Keratinocyte (primary cell): ENCODE data around the gene GATA5. TPM values are rescaled to one million over a fixed set of nuclear protein-coding genes. Genes with fewer than 3 reads are reported as not detected.

ENCODE experiments used
- DNase-seq: peaks from one replicate; pipeline ENCODE4 v3.0.0-alpha.2; 2011; ENCODE audit warnings: low read depth, missing footprints, low spot score
- FAIRE-seq: peaks from 2 replicates; lab custom pipeline; 2011; peaks lifted over from hg19 to GRCh38; lab: Jason Lieb, UNC
- H2AFZ ChIP-seq: 2 replicates; pipeline ENCODE4 v1.6.0; 2012; ENCODE audit warnings: low read length, control low read depth, inconsistent platforms; ENCODE audit not compliant: control insufficient read depth
- H3K27ac ChIP-seq: 2 replicates; pipeline ENCODE4 v1.5.1; 2011; ENCODE audit warnings: low read length; ENCODE audit not compliant: control insufficient read depth, insufficient read depth
- H3K27me3 ChIP-seq: 3 replicates; pipeline ENCODE4 v1.6.0; 2011; ENCODE audit warnings: low read length; ENCODE audit not compliant: control insufficient read depth, insufficient read depth; ENCODE audit errors: extremely low read depth
- H3K36me3 ChIP-seq, 2 experiments: 2 replicates in 1 of 2; 3 replicates in 1 of 2; pipeline ENCODE4 v1.5.1; 2011; ENCODE audit warnings: low read length in 2 of 2, mild to moderate bottlenecking in 1 of 2; ENCODE audit not compliant: control insufficient read depth in 2 of 2, insufficient read depth in 2 of 2; ENCODE audit errors: extremely low read depth in 1 of 2
- H3K4me1 ChIP-seq: 3 replicates; pipeline ENCODE4 v1.5.1; 2011; ENCODE audit warnings: low read length; ENCODE audit not compliant: control insufficient read depth, insufficient read depth; ENCODE audit errors: extremely low read depth
- H3K4me2 ChIP-seq: 3 replicates; pipeline ENCODE4 v1.6.0; 2011; ENCODE audit warnings: low read depth, low read length; ENCODE audit not compliant: control insufficient read depth, insufficient read depth; ENCODE audit errors: extremely low read depth
- H3K4me3 ChIP-seq, 3 experiments: fragments of 200-600 bp in 1 of 3; sonication (generic) in 1 of 3; 2 replicates in 2 of 3; 3 replicates in 1 of 3; pipeline ENCODE4 v1.5.1; 2011 to 2016; ENCODE audit warnings: low read length in 3 of 3, mild to moderate bottlenecking in 3 of 3, control low read depth in 2 of 3, inconsistent platforms in 1 of 3, low read depth in 1 of 3, mixed read lengths in 1 of 3, mixed run types in 1 of 3, moderate library complexity in 1 of 3; ENCODE audit not compliant: control insufficient read depth in 2 of 3, insufficient read depth in 2 of 3; ENCODE audit errors: extremely low read depth in 1 of 3
- H3K79me2 ChIP-seq: 2 replicates; pipeline ENCODE4 v1.6.0; 2012; ENCODE audit warnings: low read length; ENCODE audit not compliant: control insufficient read depth, insufficient read depth
- H3K9ac ChIP-seq: 3 replicates; pipeline ENCODE4 v1.6.0; 2011; ENCODE audit warnings: low read length; ENCODE audit not compliant: control insufficient read depth, insufficient read depth; ENCODE audit errors: extremely low read depth
- H3K9me1 ChIP-seq: 3 replicates; pipeline ENCODE4 v1.6.0; 2011; ENCODE audit warnings: low read length; ENCODE audit not compliant: control insufficient read depth, insufficient read depth; ENCODE audit errors: extremely low read depth
- H3K9me3 ChIP-seq: 2 replicates; pipeline ENCODE4 v1.5.1; 2012; ENCODE audit warnings: low read depth, low read length; ENCODE audit not compliant: control insufficient read depth
- H4K20me1 ChIP-seq: 3 replicates; pipeline ENCODE4 v1.6.0; 2011; ENCODE audit warnings: low read length; ENCODE audit not compliant: control insufficient read depth, insufficient read depth; ENCODE audit errors: extremely low read depth
- CTCF ChIP-seq, 3 experiments: IDR thresholded peaks in 1 of 3; conservative IDR thresholded peaks in 1 of 3; optimal IDR thresholded peaks in 1 of 3; 2 replicates in 2 of 3; 3 replicates in 1 of 3; pipeline versions ENCODE3 to v1.5.1; 2011; ENCODE audit warnings: low read length in 3 of 3, mild to moderate bottlenecking in 3 of 3, moderate library complexity in 2 of 3, control low read depth in 1 of 3, inconsistent platforms in 1 of 3; ENCODE audit not compliant: insufficient read depth in 2 of 3; ENCODE audit errors: extremely low read depth in 1 of 3
- EZH2 ChIP-seq: IDR thresholded peaks from one replicate; pipeline ENCODE4 v1.6.1; 2012; ENCODE audit warnings: inconsistent platforms, mild to moderate bottlenecking, low read length, moderate library complexity
- dilution Hi-C: fragments of 300-500 bp; cut with MboI; formaldehyde crosslinking; loops from one replicate; pipeline ENCODE4 v1.7.0; 2020; ENCODE audit warnings: low sequenced_read_pairs; ENCODE audit not compliant: extremely low pct_ligation_motif_present
- polyA plus RNA-seq, 5 experiments: library from polyadenylated mRNA; depleted of rRNA in 3 of 5; stranded (reverse) in 3 of 5; stranded (forward) in 1 of 5; unstranded in 1 of 5; fragments of >200 nt; gene quantifications; 1 replicate in 1 of 5; 2 replicates in 3 of 5; 3 replicates in 1 of 5; pipeline versions ENCODE4 v1.2.1 to v1.2.3, GENCODE V29; 2011 to 2012; ENCODE audit warnings: missing spikeins in 2 of 5, low read depth in 1 of 5, low replicate concordance in 1 of 5

Gene GATA5
- polyA plus RNA-seq, 1 donor (not counting 4 experiments of a cell fraction or from before 2014, with no cell fraction given), result not detected

- Histone ChIP-seq H3K79me2 (no peaks in the 10 kb centered on the region), H3K36me3 (no peaks in the 10 kb centered on the region), H3K4me3 (no peak overlapping the region), H3K27me3 (peaks cover 21% of the 10 kb centered on the region), H3K9ac (no peak overlapping the region), H3K27ac (no peak overlapping the region), H3K9me1 (no peaks in the 10 kb centered on the region), H2AFZ (no peak overlapping the region), H3K4me1 (peaks cover 12% of the 10 kb centered on the region), H4K20me1 (peaks cover 3% of the 10 kb centered on the region), H3K4me2 (no peak overlapping the region), H3K9me3 (no peaks in the 10 kb centered on the region)
- FAIRE-seq (no peak), DNase-seq (no peak)
- dilution Hi-C loops, result loop anchor here (25.0 kb wide), 1 partner anchor 112 kb away; no protein-coding TSS in a partner anchor
- TF ChIP-seq EZH2, result no peak
- TF ChIP-seq CTCF (optimal IDR thresholded peaks at IDR 0.05 in 1 of 3, IDR thresholded peaks at IDR 0.05 in 1 of 3, conservative IDR thresholded peaks at IDR 0.05 in 1 of 3; ENCODE audit: extremely low read depth in 1 of 3, insufficient read depth in 2 of 3, low read length in 3 of 3), result no peak
These were observed 50.3 kb downstream of the GATA5 start for GRCh38 chr20:62425281-62426058.

DNA sequence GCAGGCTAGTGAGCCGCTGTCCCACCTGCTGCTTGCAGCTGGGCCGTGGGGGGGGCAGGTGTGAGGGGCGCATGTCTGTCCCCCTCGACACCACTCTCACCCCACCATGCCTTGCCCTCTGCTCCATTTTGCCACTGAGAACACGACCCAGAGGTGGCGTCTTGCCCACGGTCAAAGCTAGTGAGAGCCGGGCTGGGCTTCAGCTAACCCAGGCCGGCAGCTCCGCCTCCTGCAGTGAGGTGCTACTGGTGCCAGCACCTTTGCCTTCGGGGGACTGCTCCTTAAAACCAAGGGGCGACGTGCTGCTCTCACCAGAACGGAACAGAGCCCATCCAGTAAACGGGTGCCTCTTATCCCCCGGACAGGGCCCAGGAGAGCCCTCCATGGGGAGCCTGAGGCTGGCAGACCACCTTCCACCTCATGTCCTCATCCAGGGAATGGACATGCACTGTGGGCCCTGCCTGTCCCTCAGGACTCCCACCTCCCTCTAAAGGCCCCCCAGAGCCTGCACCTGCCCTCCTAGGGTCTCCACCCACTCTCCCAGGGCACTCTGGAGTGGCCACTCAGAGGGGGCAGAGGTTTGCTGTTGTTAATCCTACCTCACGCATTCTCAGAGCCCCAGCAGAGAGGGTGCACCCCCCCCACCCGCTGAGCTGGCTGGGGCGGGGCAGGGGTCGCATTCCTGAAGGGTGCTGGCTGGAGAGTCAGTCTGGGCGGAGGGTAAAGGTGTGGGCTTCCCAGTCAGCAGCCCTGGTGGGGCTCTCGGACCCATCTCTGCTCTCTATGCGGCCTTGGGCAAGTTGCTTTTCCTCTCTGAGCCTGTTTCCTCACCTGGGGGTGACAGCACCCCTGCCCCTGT is 51.3 kb downstream of the GATA5 start:
- no peaks in the 10 kb centered on the region for H3K36me3 ChIP-seq
- no peaks in the 10 kb centered on the region for H3K79me2 ChIP-seq
- no peak overlapping the region for H3K9ac ChIP-seq
- H3K27ac ChIP-seq, result no peak overlapping the region
- FAIRE-seq, result no peak
- H4K20me1 ChIP-seq, result peaks cover 3% of the 10 kb centered on the region
- no peak for DNase-seq
- H3K9me3 ChIP-seq, result no peaks in the 10 kb centered on the region
- H3K27me3 ChIP-seq, result peaks cover 28% of the 10 kb centered on the region
- dilution Hi-C loops, result loop anchor here (25.0 kb wide), 1 partner anchor 113 kb away; no protein-coding TSS in a partner anchor
- no peaks in the 10 kb centered on the region for H3K9me1 ChIP-seq
- H3K4me2 ChIP-seq, result no peak overlapping the region
- TF ChIP-seq EZH2, result no peak
- no peak for TF ChIP-seq CTCF (optimal IDR thresholded peaks at IDR 0.05 in 1 of 3, IDR thresholded peaks at IDR 0.05 in 1 of 3, conservative IDR thresholded peaks at IDR 0.05 in 1 of 3; ENCODE audit: extremely low read depth in 1 of 3, insufficient read depth in 2 of 3, low read length in 3 of 3)
- H3K4me3 ChIP-seq, result no peak overlapping the region
- no peak overlapping the region for H2AFZ ChIP-seq
- H3K4me1 ChIP-seq, result peaks cover 12% of the 10 kb centered on the region
